Endodermal cell (in vitro differentiated cells): ENCODE data around the gene RTP2. TPM values are rescaled to one million over a fixed set of nuclear protein-coding genes. Genes with fewer than 3 reads are reported as not detected.

ENCODE experiments used
- DNase-seq: peaks from one replicate; pipeline ENCODE4 v3.0.0-alpha.2; 2017
- H3K27ac ChIP-seq: 2 replicates; pipeline ENCODE4 v1.5.1; 2013; ENCODE audit warnings: mild to moderate bottlenecking, low read depth, low read length, moderate library complexity
- H3K27me3 ChIP-seq: 2 replicates; pipeline ENCODE4 v1.6.1; 2013; ENCODE audit warnings: mild to moderate bottlenecking, low read length, moderate library complexity; ENCODE audit not compliant: insufficient read depth, control insufficient read depth, poor library complexity, severe bottlenecking
- H3K36me3 ChIP-seq: 2 replicates; pipeline ENCODE4 v1.7.0; 2013; ENCODE audit warnings: mild to moderate bottlenecking, low read length, moderate library complexity; ENCODE audit not compliant: control insufficient read depth, insufficient read depth
- H3K4me1 ChIP-seq: one replicate; pipeline ENCODE4 v1.7.0; 2013; ENCODE audit warnings: low read length; ENCODE audit not compliant: control insufficient read depth, insufficient read depth
- H3K4me3 ChIP-seq: 2 replicates; pipeline ENCODE4 v1.5.1; 2013; ENCODE audit warnings: mild to moderate bottlenecking, low read length, moderate library complexity
- H3K9ac ChIP-seq: 2 replicates; pipeline ENCODE4 v1.6.1; 2013; ENCODE audit warnings: mild to moderate bottlenecking, low read length, moderate library complexity; ENCODE audit not compliant: poor library complexity, severe bottlenecking; ENCODE audit errors: extremely low read depth
- H3K9me3 ChIP-seq: 2 replicates; pipeline ENCODE4 v1.6.1; 2013; ENCODE audit warnings: mild to moderate bottlenecking, low read length, moderate library complexity; ENCODE audit not compliant: control insufficient read depth
- H3K27ac Mint-ChIP-seq: 2 replicates; pipeline ENCODE4 v1.8.0; 2020; ENCODE audit warnings: mixed read lengths
- H3K27me3 Mint-ChIP-seq: 2 replicates; pipeline ENCODE4 v1.8.0; 2021; ENCODE audit warnings: mild to moderate bottlenecking, mixed read lengths; ENCODE audit not compliant: insufficient read depth
- H3K36me3 Mint-ChIP-seq: 2 replicates; pipeline ENCODE4 v1.8.0; 2020; ENCODE audit warnings: low read depth, mixed read lengths
- H3K4me1 Mint-ChIP-seq: 2 replicates; pipeline ENCODE4 v1.8.0; 2020; ENCODE audit warnings: mixed read lengths
- H3K4me3 Mint-ChIP-seq: 2 replicates; pipeline ENCODE4 v1.8.0; 2020; ENCODE audit warnings: mild to moderate bottlenecking, moderate library complexity, mixed read lengths
- H3K9me3 Mint-ChIP-seq: 2 replicates; pipeline ENCODE4 v1.8.0; 2020; ENCODE audit warnings: mild to moderate bottlenecking, mixed read lengths
- WGBS, 2 experiments: methylation state at CpG; one replicate each; pipeline versions ENCODE4 v1.1.5 to v1.1.7; 2013; ENCODE audit warnings: missing lambda C conversion rate in 2 of 2, mixed read lengths in 1 of 2; ENCODE audit not compliant: insufficient coverage in 1 of 2, insufficient read length in 1 of 2; 5-methylcytosine and 5-hydroxymethylcytosine counted together
- total RNA-seq, 2 donors: library from RNA; stranded (reverse); fragmentation: NEBNext Ultra II Directional in 1 of 2; extraction: Animal tissue kit (Norgen Biotek cat#: 25700) in 1 of 2; gene quantifications; 2 replicates in 1 of 2; 3 replicates in 1 of 2; pipeline ENCODE4 v1.2.1, GENCODE V29; 2021
- TF ChIP-seq, protein P1 (sequence below): fragments of 200-600 bp; sonication (generic); conservative IDR thresholded peaks from 2 replicates; pipeline ENCODE4 v1.5.0; 2021; ENCODE audit warnings: antibody characterized with exemption, mild to moderate bottlenecking

Gene RTP2
- total RNA-seq, 2 donors from 2014 or later, result not detected

DNA sequence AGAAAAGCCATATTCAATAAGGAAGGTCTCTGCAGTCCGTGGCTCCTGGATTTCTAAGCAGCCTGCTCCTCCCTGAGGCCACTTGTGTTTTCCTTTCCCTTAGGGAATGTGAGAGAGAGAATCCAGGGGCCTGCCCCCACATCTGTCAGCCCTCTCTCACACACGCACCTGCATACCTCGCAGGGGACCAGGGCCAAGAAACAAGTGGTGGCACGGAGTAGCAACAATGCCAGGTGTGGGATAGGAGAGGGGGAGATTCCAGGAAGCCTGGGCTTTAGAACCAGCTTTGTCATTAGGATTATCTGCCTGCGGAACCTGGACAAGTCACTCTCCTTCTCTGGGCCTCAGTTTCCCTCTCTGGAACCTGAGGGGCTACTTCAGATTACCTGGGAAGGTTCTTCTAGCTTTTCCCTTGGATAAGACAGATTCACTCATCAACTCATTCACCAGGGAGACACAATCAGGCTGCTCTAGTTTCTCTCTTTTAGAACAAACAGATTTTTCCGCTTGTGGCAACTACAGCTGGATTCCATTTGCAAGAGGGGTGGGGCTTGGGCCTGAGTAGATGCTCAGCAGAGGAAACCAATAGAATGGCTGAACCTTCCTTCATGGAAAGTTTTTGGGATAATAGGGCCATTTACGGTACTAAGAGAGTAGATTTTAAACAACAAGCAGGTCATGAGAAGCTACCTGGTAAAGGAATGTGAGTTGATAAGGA, 23.5 kb upstream of the RTP2 start:
- Histone ChIP-seq H3K27ac (no peak overlapping the region), H3K4me1 (no peaks in the 10 kb centered on the region), H3K36me3 (no peaks in the 10 kb centered on the region), H3K4me3 (no peak overlapping the region), H3K9ac (no peak overlapping the region), H3K9me3 (no peaks in the 10 kb centered on the region), H3K27me3 (no peaks in the 10 kb centered on the region)
- Mint-ChIP-seq H3K9me3 (no peaks in the 10 kb centered on the region), H3K36me3 (no peaks in the 10 kb centered on the region), H3K27ac (no peak overlapping the region), H3K4me1 (peaks cover 4% of the 10 kb centered on the region), H3K27me3 (no peaks in the 10 kb centered on the region), H3K4me3 (no peak overlapping the region)
- TF ChIP-seq, protein P1, sequence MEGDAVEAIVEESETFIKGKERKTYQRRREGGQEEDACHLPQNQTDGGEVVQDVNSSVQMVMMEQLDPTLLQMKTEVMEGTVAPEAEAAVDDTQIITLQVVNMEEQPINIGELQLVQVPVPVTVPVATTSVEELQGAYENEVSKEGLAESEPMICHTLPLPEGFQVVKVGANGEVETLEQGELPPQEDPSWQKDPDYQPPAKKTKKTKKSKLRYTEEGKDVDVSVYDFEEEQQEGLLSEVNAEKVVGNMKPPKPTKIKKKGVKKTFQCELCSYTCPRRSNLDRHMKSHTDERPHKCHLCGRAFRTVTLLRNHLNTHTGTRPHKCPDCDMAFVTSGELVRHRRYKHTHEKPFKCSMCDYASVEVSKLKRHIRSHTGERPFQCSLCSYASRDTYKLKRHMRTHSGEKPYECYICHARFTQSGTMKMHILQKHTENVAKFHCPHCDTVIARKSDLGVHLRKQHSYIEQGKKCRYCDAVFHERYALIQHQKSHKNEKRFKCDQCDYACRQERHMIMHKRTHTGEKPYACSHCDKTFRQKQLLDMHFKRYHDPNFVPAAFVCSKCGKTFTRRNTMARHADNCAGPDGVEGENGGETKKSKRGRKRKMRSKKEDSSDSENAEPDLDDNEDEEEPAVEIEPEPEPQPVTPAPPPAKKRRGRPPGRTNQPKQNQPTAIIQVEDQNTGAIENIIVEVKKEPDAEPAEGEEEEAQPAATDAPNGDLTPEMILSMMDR, result no peak
- DNase-seq, result no peak
- WGBS, 2 experiments, result 89 to 100% methylated on average over 2 to 7 of the region's 7 CpGs

DNA sequence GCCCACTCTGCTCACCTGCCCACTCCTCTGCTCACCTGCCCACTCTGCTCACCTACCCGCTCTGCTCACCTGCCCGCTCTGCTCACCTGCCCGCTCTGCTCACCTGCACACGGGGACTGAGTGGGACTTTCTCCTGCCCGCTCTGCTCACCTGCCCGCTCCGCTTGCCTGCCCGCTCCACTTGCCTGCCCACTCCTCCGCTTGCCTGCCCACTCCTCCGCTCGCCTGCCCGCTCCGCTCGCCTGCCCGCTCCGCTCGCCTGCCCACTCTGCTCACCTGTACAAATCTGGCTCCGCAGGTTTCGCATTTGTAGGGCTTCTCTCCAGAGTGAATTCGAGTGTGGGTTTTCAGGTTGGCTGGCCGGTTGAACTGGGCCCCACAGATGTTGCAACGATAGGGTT, 22.9 kb upstream of the RTP2 start:
- Mint-ChIP-seq H3K4me3 (no peak overlapping the region), H3K27ac (no peak overlapping the region), H3K4me1 (no peaks in the 10 kb centered on the region), H3K27me3 (no peaks in the 10 kb centered on the region), H3K9me3 (no peaks in the 10 kb centered on the region), H3K36me3 (no peaks in the 10 kb centered on the region)
- TF ChIP-seq, protein P1, result no peak
- no peak for DNase-seq
- no peaks in the 10 kb centered on the region for H3K27me3 ChIP-seq
- H3K4me1 ChIP-seq, result no peaks in the 10 kb centered on the region
- H3K9ac ChIP-seq, result no peak overlapping the region
- no peaks in the 10 kb centered on the region for H3K9me3 ChIP-seq
- no peak overlapping the region for H3K27ac ChIP-seq
- H3K4me3 ChIP-seq, result no peak overlapping the region
- 91 to 100% methylated on average over 9 to 22 of the region's 22 CpGs for WGBS, 2 experiments
- H3K36me3 ChIP-seq, result no peaks in the 10 kb centered on the region

DNA sequence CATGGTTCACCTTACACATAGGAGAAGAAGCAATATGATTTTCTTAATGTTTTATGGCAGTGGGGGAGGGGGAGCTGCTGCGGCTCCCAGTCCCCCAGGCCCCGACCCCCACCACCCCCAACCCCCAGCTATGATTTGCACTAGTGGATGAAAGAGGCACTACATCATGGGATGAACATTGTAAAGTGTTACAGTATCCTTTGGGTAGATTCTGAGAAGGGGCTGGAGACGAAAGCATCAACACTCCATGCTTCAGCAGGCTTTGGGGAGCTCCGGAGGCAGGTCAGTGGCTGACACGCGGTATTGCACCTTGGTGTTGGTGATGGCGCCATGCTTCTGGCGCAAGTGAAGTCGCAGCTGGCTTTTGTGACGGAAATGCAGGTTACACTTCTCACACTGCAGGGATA, 19.9 kb upstream of the RTP2 start:
- Mint-ChIP-seq H3K4me3 (no peak overlapping the region), H3K27ac (no peak overlapping the region), H3K27me3 (no peaks in the 10 kb centered on the region), H3K9me3 (no peaks in the 10 kb centered on the region), H3K36me3 (no peaks in the 10 kb centered on the region), H3K4me1 (peaks cover 6% of the 10 kb centered on the region)
- Histone ChIP-seq H3K27ac (no peak overlapping the region), H3K36me3 (no peaks in the 10 kb centered on the region), H3K9ac (no peak overlapping the region), H3K4me3 (no peak overlapping the region), H3K4me1 (no peaks in the 10 kb centered on the region), H3K9me3 (no peaks in the 10 kb centered on the region), H3K27me3 (no peaks in the 10 kb centered on the region)
- peak; percentile 40 for DNase-seq
- WGBS, 2 experiments, result 92% methylated on average over 8 to 9 of the region's 10 CpGs
- TF ChIP-seq, protein P1, result peak; percentile 53
